SK-N-SH treated with all-trans-retinoic acid at 6 μM for 48 hours (cell line): Measurements from ENCODE around the gene PEX19.

ENCODE experiments used
- POU6F1 ChIP-seq: fragments of 250-450 bp; sonication (Bioruptor Pico); IDR thresholded peaks from 2 replicates; pipeline ENCODE4 v1.8.0; 2021; ENCODE audit warnings: low read depth, mild to moderate bottlenecking, moderate library complexity, borderline replicate concordance
- TCF4 ChIP-seq: fragments of 250-450 bp; sonication (Bioruptor Pico); IDR thresholded peaks from 2 replicates; pipeline ENCODE4 v1.8.0; 2021; ENCODE audit warnings: mild to moderate bottlenecking, moderate library complexity, borderline replicate concordance
- TOX ChIP-seq: fragments of 250-450 bp; sonication (Bioruptor Pico); IDR thresholded peaks from 2 replicates; pipeline ENCODE4 v1.8.0; 2021; ENCODE audit warnings: mild to moderate bottlenecking, moderate library complexity, borderline replicate concordance
- ZFP30 ChIP-seq: fragments of 450-650 bp; formaldehyde crosslinking; IDR thresholded peaks from 2 replicates; pipeline ENCODE4 v1.5.0; 2022; ENCODE audit warnings: mild to moderate bottlenecking, moderate library complexity
- ZNF565 ChIP-seq: fragments of 450-650 bp; formaldehyde crosslinking; conservative IDR thresholded peaks from 2 replicates; pipeline ENCODE4 v1.5.0; 2020; ENCODE audit warnings: low read depth, mild to moderate bottlenecking, moderate library complexity

GRCh38 chr1:160232911-160233310 is 52.0 kb downstream of the PEX19 start:
- no peak for TF ChIP-seq ZFP30 (CRISPR knock-in tag)
- no peak for TF ChIP-seq POU6F1 (CRISPR knock-in tag)
- TF ChIP-seq ZNF565 (CRISPR knock-in tag), result no peak
- TF ChIP-seq TCF4 (CRISPR knock-in tag), result no peak
- TF ChIP-seq TOX, result no peak
